ENCODE data around the gene RGL1.
A peak's percentile ranks its signal among the peaks of the same experiment; 100 is the strongest.
"Not testable (repeated sequence)": the region's sequence is repeated elsewhere in the genome, so short reads cannot be mapped to it uniquely, and the experiment has no call there.

The RGL1 gene

GRCh38 chr1:183804916-183805841, at the start of gene RGL1:
Gene RGL1, plus strand, starts transcription at chr1:183805120. Its CDS starts 178 bp downstream, at chr1:183805298.
- DNase-seq = peak; percentile 17

- DNase-seq = no peak
Measured at GRCh38 chr1:183756326-183756725, 48.6 kb upstream of the RGL1 start.

DNA sequence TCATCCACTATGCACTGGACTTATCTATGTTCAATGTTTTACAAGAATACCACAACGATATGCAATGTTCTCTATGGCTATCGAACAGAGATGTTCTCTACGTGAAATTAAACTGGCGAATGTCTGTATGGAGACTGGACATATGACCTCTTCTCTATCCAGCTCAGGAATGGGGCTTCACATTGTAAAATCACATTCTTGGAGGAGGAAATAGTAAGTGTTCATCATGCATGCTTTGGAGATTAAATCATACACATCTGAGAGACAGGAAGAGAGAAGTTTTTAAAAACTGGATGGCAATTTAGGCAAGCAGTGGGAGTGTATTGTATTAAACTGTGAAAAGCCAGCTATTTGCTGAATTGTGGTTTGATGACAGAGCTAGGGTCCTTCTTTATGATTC, 47.9 kb upstream of the RGL1 start:
- no peak for DNase-seq

DNA sequence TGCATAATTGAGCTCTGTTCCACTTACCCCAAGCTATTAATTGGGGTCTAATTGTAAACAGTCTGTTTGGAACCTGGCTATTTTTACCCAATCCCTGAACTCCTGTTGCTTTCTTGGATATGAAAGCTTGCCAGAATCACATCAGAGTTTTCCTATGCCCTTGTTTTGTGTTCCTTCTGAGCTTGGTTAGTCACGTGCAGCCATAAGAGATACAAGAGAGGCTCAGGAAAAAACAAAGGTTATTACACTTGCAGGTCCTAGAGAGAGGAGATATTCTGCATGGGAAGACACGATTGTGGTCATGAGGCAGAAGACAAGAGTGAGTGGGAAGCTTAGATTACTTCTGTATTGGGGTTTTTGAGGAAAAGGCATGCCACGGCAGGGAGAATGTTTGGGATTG, 46.0 kb upstream of the RGL1 start:
- DNase-seq = no peak

GRCh38 chr1:183760661-183761060, 44.3 kb upstream of the RGL1 start:
- no peak for DNase-seq

DNA sequence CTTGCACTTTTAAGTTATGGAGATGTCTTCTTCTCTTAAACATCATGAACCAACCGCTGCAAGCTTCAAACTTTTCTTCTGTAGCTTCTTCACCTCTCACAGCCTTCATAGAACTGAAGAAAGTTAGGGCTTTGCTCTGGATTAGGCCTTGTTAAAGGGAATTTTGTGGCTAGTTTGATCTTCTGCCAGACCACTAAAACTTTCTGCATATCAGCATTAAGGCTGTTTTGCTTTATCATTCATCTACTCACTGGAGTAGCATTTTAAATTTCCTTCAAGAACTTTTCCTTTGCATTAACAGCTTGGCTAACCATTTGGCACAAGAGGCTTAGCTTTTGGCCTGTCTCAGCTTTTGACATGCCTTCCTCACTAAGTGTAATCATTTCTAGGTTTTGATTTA, 43.0 kb upstream of the RGL1 start:
- DNase-seq = no peak

GRCh38 chr1:183762856-183763255, 42.1 kb upstream of the RGL1 start:
- DNase-seq = not testable (repeated sequence)

DNA sequence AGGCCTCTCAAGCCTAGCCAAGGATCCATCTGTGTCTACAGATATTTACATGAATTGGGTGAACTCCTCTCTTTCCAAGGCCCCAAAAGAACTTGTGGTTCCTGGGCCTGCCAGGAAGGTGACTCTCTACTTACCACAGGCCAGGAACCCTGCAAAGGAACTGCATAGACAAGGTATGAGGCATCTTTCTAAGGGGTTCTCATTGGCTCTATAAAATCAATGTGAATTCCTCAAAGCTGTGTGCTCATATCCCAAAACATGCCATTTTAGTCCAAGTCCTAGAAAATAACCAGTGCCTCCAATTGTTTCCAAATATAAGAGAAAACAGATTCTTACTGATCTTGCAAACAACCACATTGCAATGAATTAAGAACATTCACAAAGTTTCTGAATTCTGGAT, 39.9 kb upstream of the RGL1 start:
- DNase-seq = no peak

GRCh38 chr1:183769956-183770815, 34.7 kb upstream of the RGL1 start:
- no peak for DNase-seq

- DNase-seq = no peak
Measured at GRCh38 chr1:183770816-183771128, 34.1 kb upstream of the RGL1 start.

GRCh38 chr1:183773482-183774274, 31.2 kb upstream of the RGL1 start:
- DNase-seq = no peak

DNA sequence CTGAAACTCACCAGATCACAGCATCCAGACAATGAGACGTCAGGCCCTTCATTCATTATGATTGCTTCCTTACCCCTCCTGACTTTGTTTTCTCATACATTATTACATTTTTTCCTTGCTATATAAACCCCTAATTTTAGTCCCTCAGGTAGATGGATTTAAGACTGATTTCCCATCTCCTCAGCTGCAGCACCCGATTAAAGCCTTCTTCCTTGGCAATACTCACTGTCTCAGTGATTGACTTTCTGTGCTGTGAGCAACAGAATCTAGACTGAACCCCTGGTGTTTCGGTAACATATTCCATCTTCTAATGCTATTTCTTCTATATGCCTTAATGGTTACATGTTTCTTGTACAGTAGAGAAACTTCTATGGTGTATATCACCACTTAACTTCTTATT, 30.0 kb upstream of the RGL1 start:
- no peak for DNase-seq

GRCh38 chr1:183776731-183777130, 28.2 kb upstream of the RGL1 start:
- DNase-seq = no peak

- DNase-seq = no peak
Measured at GRCh38 chr1:183777328-183777727, 27.6 kb upstream of the RGL1 start.

DNA sequence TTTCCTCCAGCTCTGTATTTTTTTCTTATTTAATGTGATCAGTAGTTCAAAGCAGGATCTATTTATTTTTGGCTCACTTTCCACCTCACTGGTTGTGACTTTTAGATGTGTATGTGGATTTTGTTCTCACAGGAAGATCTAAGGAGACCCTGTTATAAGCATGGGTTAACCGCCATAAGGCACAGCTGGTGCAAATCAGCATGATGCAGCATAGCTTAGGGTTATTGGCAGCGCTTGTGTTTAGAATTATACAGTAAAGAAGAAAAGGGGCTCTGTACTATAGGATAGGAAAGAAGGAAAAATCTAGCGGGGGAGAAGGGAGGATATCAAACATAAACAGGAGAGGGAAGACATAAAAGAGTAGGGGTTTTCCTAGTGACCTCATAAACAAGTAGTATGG, 26.9 kb upstream of the RGL1 start:
- no peak for DNase-seq

- DNase-seq = no peak
Measured at GRCh38 chr1:183778568-183779433, 26.1 kb upstream of the RGL1 start.

- DNase-seq = no peak
Measured at GRCh38 chr1:183780159-183780558, 24.8 kb upstream of the RGL1 start.

DNA sequence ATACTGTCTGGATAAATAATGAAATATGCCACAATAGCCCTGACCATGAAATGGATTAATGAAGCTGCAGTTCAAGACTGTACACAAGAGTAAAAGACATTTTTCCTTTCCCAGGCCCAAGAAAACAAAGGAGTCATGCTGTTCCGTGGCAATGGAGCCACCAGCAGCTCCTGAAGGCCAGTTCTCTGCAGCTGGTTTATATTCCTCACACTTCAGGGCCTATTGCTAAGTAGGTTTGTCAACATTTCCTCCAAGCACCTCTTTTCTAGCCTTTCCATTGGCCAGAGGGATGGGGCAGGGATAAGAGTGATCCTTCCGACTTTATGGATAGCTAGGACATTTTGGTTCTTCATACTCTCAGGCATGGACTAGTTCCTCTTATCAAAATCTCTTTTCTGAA, 24.2 kb upstream of the RGL1 start:
- DNase-seq = no peak

DNA sequence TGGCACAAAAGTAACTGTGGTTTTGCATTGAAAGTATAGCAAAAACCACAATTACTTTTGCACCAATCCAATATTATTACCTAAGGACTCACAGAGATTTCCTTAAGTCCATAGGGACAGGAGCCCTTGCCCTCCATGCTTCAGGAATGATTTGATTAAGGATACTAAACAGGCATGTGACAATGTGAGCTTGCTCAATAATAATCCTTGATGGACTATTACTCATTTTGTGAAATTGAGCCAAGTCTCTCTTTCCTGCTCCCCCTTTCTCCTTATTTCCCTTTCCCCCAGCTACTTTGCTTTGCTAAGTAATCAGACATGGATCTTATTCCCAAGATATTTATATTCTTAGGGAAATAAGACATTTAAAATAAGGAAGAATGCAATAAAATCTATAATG, 21.6 kb upstream of the RGL1 start:
- no peak for DNase-seq

- no peak for DNase-seq
Measured at GRCh38 chr1:183783767-183784637, 20.9 kb upstream of the RGL1 start.

- DNase-seq = not testable (repeated sequence)
Measured at GRCh38 chr1:183785921-183786320, 19.0 kb upstream of the RGL1 start.
